ENCODE data around the gene CACNA2D3.

GRCh38 chr3:54955496-54955895, 833.1 kb downstream of the CACNA2D3 start:
- TF ChIP-seq CTCF (conservative IDR thresholded peaks at IDR 0.05; ENCODE audit: low read depth, low read length) (no peak), EZH2 (IDR thresholded peaks at IDR 0.05; ENCODE audit: low read length, unreplicated experiment) (no peak)
